Panc1 (cell line): ENCODE measurements around the gene PRDM1. TPM values are rescaled to one million over a fixed set of nuclear protein-coding genes. Genes with fewer than 3 reads are reported as not detected.

Source experiments
- ATAC-seq: fragments of 200-7000 bp; cut with Tn5 transposase; 2 replicates; pipeline ENCODE4 v1.9.1; 2020; ENCODE audit warnings: mild to moderate bottlenecking, moderate library complexity
- BruUV-seq: library from RNA; stranded (reverse); fragments of 400-500 nt; replicated peaks from 2 replicates; lab custom pipeline; 2021; lab: Mats Ljungman, UMichigan
- CTCF ChIA-PET: fragments of 300-600 bp; sonication (Branson Sonifier 250); formaldehyde crosslinking; loops from one replicate; lab custom pipeline; 2022; ENCODE audit warnings: antibody characterized with exemption; lab: Charles Lee
- POLR2A ChIA-PET: fragments of 300-600 bp; sonication (Branson Sonifier 250); formaldehyde crosslinking; loops from one replicate; lab custom pipeline; 2022; ENCODE audit warnings: antibody characterized with exemption; lab: Charles Lee
- DNase-seq: peaks from one replicate; pipeline ENCODE4 v3.0.0-alpha.2; 2010; ENCODE audit warnings: low read depth, low spot score
- H3K27ac ChIP-seq: 2 replicates; pipeline ENCODE4 v1.5.1; 2011; ENCODE audit warnings: mild to moderate bottlenecking, low read length, inconsistent platforms
- H3K27me3 ChIP-seq: fragments of 200-500 bp; sonication (Bioruptor generic); 2 replicates; pipeline ENCODE4 v1.6.0; 2014; ENCODE audit warnings: low read length, inconsistent platforms; ENCODE audit not compliant: control insufficient read depth, insufficient read depth
- H3K36me3 ChIP-seq: fragments of 200-500 bp; sonication (Bioruptor generic); 2 replicates; pipeline ENCODE4 v1.5.1; 2014; ENCODE audit warnings: inconsistent platforms, mild to moderate bottlenecking, low read length, moderate library complexity; ENCODE audit not compliant: control insufficient read depth, insufficient read depth
- H3K4me1 ChIP-seq: 2 replicates; pipeline ENCODE4 v1.5.1; 2011; ENCODE audit warnings: inconsistent platforms, mild to moderate bottlenecking, low read length, moderate library complexity; ENCODE audit not compliant: control insufficient read depth, insufficient read depth
- H3K4me3 ChIP-seq, 2 experiments: 2 replicates each; pipeline ENCODE4 v1.5.1; 2011 to 2012; ENCODE audit warnings: low read depth in 2 of 2, low read length in 2 of 2, mild to moderate bottlenecking in 2 of 2, inconsistent platforms in 1 of 2, moderate library complexity in 1 of 2
- H3K9me3 ChIP-seq: fragments of 200-500 bp; sonication (Bioruptor generic); 2 replicates; pipeline ENCODE4 v1.5.1; 2014; ENCODE audit warnings: low read depth, mild to moderate bottlenecking, inconsistent platforms, low read length, moderate library complexity; ENCODE audit not compliant: control insufficient read depth, insufficient read depth
- POLR2AphosphoS5 ChIP-seq: IDR thresholded peaks from 2 replicates; pipeline ENCODE4 v1.6.1; 2012; ENCODE audit warnings: mild to moderate bottlenecking, low read depth, low read length, moderate library complexity
- SIN3A ChIP-seq: IDR thresholded peaks from 2 replicates; pipeline ENCODE4 v1.6.1; 2012; ENCODE audit warnings: low read depth, mild to moderate bottlenecking, low read length, moderate library complexity, borderline replicate concordance; ENCODE audit not compliant: insufficient read depth
- TCF7L2 ChIP-seq: IDR thresholded peaks from 2 replicates; pipeline ENCODE4 v1.6.1; 2011; ENCODE audit warnings: mild to moderate bottlenecking, low read depth, low read length, inconsistent platforms
- in situ Hi-C: cut with HindIII; loops from 2 replicates; pipeline ENCODE4 v1.10.0; 2016; ENCODE audit warnings: low sequenced_read_pairs, low pct_unique_long_range_greater_than_20kb
- intact Hi-C: fragments of 100-400 bp; cut with micrococcal nuclease; formaldehyde crosslinking; loops from one replicate; pipeline ENCODE4 v1.10.0; 2022; ENCODE audit not compliant: unreplicated experiment
- total RNA-seq: library from RNA; stranded (reverse); gene quantifications from one replicate; pipeline ENCODE4 v1.2.1, GENCODE V29; 2021; ENCODE audit not compliant: unreplicated experiment
- TF ChIP-seq, protein P1 (sequence below): fragments of 450-650 bp; IDR thresholded peaks from 2 replicates; pipeline ENCODE4 v1.5.1; 2017; ENCODE audit warnings: mild to moderate bottlenecking
- TF ChIP-seq, protein P2 (sequence below), 2 experiments: IDR thresholded peaks; 2 replicates each; pipeline ENCODE4 v1.6.1; 2011 to 2012; ENCODE audit warnings: low read depth in 2 of 2, control low read depth in 1 of 2, low read length in 1 of 2, mild to moderate bottlenecking in 1 of 2, moderate library complexity in 1 of 2; ENCODE audit not compliant: insufficient read depth in 1 of 2

The PRDM1 gene
- total RNA-seq, 1 experiment from 2014 or later = 2.6 TPM

- intact Hi-C loops (loop anchor here (5.0 to 10.0 kb wide), 4 partner anchors 94 to 652 kb away; no protein-coding TSS in a partner anchor), in situ Hi-C loops (no loop called here)
- TF ChIP-seq SIN3A (no peak), TCF7L2 (no peak), POLR2AphosphoS5 (no peak)
- TF ChIP-seq, protein P1, sequence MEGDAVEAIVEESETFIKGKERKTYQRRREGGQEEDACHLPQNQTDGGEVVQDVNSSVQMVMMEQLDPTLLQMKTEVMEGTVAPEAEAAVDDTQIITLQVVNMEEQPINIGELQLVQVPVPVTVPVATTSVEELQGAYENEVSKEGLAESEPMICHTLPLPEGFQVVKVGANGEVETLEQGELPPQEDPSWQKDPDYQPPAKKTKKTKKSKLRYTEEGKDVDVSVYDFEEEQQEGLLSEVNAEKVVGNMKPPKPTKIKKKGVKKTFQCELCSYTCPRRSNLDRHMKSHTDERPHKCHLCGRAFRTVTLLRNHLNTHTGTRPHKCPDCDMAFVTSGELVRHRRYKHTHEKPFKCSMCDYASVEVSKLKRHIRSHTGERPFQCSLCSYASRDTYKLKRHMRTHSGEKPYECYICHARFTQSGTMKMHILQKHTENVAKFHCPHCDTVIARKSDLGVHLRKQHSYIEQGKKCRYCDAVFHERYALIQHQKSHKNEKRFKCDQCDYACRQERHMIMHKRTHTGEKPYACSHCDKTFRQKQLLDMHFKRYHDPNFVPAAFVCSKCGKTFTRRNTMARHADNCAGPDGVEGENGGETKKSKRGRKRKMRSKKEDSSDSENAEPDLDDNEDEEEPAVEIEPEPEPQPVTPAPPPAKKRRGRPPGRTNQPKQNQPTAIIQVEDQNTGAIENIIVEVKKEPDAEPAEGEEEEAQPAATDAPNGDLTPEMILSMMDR = no peak
- TF ChIP-seq, protein P2, sequence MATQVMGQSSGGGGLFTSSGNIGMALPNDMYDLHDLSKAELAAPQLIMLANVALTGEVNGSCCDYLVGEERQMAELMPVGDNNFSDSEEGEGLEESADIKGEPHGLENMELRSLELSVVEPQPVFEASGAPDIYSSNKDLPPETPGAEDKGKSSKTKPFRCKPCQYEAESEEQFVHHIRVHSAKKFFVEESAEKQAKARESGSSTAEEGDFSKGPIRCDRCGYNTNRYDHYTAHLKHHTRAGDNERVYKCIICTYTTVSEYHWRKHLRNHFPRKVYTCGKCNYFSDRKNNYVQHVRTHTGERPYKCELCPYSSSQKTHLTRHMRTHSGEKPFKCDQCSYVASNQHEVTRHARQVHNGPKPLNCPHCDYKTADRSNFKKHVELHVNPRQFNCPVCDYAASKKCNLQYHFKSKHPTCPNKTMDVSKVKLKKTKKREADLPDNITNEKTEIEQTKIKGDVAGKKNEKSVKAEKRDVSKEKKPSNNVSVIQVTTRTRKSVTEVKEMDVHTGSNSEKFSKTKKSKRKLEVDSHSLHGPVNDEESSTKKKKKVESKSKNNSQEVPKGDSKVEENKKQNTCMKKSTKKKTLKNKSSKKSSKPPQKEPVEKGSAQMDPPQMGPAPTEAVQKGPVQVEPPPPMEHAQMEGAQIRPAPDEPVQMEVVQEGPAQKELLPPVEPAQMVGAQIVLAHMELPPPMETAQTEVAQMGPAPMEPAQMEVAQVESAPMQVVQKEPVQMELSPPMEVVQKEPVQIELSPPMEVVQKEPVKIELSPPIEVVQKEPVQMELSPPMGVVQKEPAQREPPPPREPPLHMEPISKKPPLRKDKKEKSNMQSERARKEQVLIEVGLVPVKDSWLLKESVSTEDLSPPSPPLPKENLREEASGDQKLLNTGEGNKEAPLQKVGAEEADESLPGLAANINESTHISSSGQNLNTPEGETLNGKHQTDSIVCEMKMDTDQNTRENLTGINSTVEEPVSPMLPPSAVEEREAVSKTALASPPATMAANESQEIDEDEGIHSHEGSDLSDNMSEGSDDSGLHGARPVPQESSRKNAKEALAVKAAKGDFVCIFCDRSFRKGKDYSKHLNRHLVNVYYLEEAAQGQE (IDR thresholded peaks at IDR 0.05; ENCODE audit: insufficient read depth in 1 of 2, low read depth in 2 of 2, low read length in 1 of 2) = no peak
- peak overlapping the region; percentile 67 for H3K27ac ChIP-seq
- peak overlapping the region; percentile 63 to 68 for H3K4me3 ChIP-seq
- H3K27me3 ChIP-seq = peaks cover 2% of the 10 kb centered on the region; the same call in 1 of the 2 replicates
- H3K9me3 ChIP-seq = no peaks in the 10 kb centered on the region
- no TSS peak for BruUV-seq
- CTCF ChIA-PET = interaction anchor here (0.7 kb wide), 1 partner anchor 1236 kb away, joined by 4 read pairs; no protein-coding TSS in a partner anchor
- ATAC-seq (no peak), DNase-seq (no peak)
- H3K36me3 ChIP-seq = no peaks in the 10 kb centered on the region
- POLR2A ChIA-PET = no interaction called here
- H3K4me1 ChIP-seq = peaks cover 24% of the 10 kb centered on the region
Observed at GRCh38 chr6:106086814-106087175, 659 bp downstream of the PRDM1 start.

- Histone ChIP-seq H3K4me3 (peak overlapping the region; percentile 27 to 63), H3K4me1 (peaks cover 24% of the 10 kb centered on the region), H3K36me3 (no peaks in the 10 kb centered on the region), H3K27me3 (peaks cover 2% of the 10 kb centered on the region; the same call in 1 of the 2 replicates), H3K27ac (peak overlapping the region; percentile 67; the same call in 1 of the 2 replicates), H3K9me3 (no peaks in the 10 kb centered on the region)
- BruUV-seq = no TSS peak
- CTCF ChIA-PET = no interaction called here
- in situ Hi-C loops (no loop called here), intact Hi-C loops (loop anchor here (5.0 to 10.0 kb wide), 4 partner anchors 95 to 653 kb away; no protein-coding TSS in a partner anchor)
- no peak for DNase-seq
- ATAC-seq = no peak
- POLR2A ChIA-PET = no interaction called here
- TF ChIP-seq POLR2AphosphoS5 (no peak), SIN3A (no peak), TCF7L2 (no peak)
- TF ChIP-seq, protein P1 = no peak
- TF ChIP-seq, protein P2 (IDR thresholded peaks at IDR 0.05; ENCODE audit: insufficient read depth in 1 of 2, low read depth in 2 of 2, low read length in 1 of 2) = no peak
Observed at GRCh38 chr6:106087548-106088325, 1.6 kb downstream of the PRDM1 start.
